Measurements from ENCODE around the gene UBE2G2.

DNA sequence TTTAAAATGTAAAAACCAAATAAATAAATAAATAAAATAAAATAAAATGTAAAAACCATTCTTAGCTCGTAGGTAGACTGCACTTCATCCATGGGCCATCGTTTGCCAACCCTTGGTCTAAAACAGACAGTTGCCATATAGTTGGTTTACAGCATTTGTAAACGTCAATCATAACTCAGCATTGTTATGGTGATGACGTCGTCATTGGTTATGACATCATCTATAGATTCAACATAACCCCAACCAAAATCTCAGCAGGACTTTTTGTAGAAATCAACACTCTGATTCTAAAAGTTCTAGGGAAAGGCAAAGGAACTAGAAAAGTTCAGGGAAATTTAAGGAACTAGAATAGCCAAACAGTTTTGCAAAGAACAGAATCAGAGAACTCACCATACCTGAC, 32.0 kb upstream of the UBE2G2 start:
- TF ChIP-seq, protein P1, sequence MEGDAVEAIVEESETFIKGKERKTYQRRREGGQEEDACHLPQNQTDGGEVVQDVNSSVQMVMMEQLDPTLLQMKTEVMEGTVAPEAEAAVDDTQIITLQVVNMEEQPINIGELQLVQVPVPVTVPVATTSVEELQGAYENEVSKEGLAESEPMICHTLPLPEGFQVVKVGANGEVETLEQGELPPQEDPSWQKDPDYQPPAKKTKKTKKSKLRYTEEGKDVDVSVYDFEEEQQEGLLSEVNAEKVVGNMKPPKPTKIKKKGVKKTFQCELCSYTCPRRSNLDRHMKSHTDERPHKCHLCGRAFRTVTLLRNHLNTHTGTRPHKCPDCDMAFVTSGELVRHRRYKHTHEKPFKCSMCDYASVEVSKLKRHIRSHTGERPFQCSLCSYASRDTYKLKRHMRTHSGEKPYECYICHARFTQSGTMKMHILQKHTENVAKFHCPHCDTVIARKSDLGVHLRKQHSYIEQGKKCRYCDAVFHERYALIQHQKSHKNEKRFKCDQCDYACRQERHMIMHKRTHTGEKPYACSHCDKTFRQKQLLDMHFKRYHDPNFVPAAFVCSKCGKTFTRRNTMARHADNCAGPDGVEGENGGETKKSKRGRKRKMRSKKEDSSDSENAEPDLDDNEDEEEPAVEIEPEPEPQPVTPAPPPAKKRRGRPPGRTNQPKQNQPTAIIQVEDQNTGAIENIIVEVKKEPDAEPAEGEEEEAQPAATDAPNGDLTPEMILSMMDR (IDR thresholded peaks at IDR 0.05): no peak
- TF ChIP-seq POLR2A (IDR thresholded peaks at IDR 0.05): no peak
